RWPE2 (cell line): ENCODE measurements around the gene COASY.

Source experiments
- ATAC-seq: fragments of 200-7000 bp; cut with Tn5 transposase; 3 replicates; pipeline ENCODE4 v1.9.1; 2021; ENCODE audit warnings: low read depth
- DNase-seq: peaks from one replicate; pipeline ENCODE4 v3.0.0-alpha.2; 2020; ENCODE audit warnings: low spot score
- H3K27ac ChIP-seq: fragments of 450-650 bp; 2 replicates; pipeline ENCODE4 v1.5.1; 2017; ENCODE audit warnings: mild to moderate bottlenecking; ENCODE audit not compliant: poor library complexity, severe bottlenecking
- H3K27me3 ChIP-seq: fragments of 250-450 bp; sonication (Bioruptor Pico); 2 replicates; pipeline ENCODE4 v1.5.1; 2021; ENCODE audit warnings: mild to moderate bottlenecking, moderate library complexity; ENCODE audit not compliant: insufficient read depth, poor library complexity, severe bottlenecking
- H3K36me3 ChIP-seq: fragments of 250-450 bp; sonication (Bioruptor Pico); 2 replicates; pipeline ENCODE4 v1.5.1; 2020; ENCODE audit warnings: low read depth, mild to moderate bottlenecking, moderate library complexity
- H3K4me1 ChIP-seq: fragments of 250-450 bp; sonication (Bioruptor Pico); 2 replicates; pipeline ENCODE4 v1.5.1; 2021; ENCODE audit warnings: mild to moderate bottlenecking, moderate library complexity; ENCODE audit not compliant: insufficient read depth, poor library complexity, severe bottlenecking
- H3K4me3 ChIP-seq: fragments of 250-450 bp; sonication (Bioruptor Pico); 2 replicates; pipeline ENCODE4 v1.5.1; 2021; ENCODE audit warnings: mild to moderate bottlenecking, moderate library complexity; ENCODE audit not compliant: severe bottlenecking
- H3K9me3 ChIP-seq: fragments of 250-450 bp; sonication (Bioruptor Pico); 2 replicates; pipeline ENCODE4 v1.5.1; 2021; ENCODE audit warnings: mild to moderate bottlenecking, moderate library complexity; ENCODE audit not compliant: severe bottlenecking
- TF ChIP-seq, protein P1 (sequence below): fragments of 450-650 bp; IDR thresholded peaks from one replicate; pipeline ENCODE4 v1.5.1; 2017; ENCODE audit warnings: mild to moderate bottlenecking, moderate library complexity; ENCODE audit not compliant: poor library complexity, severe bottlenecking

Gene COASY

GRCh38 chr17:42574463-42574862 lies 12.5 kb downstream of the COASY start:
- no peak for ATAC-seq
- H3K4me1 ChIP-seq, result peaks cover 15% of the 10 kb centered on the region
- no peak for DNase-seq
- peaks cover 79% of the 10 kb centered on the region for H3K36me3 ChIP-seq
- no peaks in the 10 kb centered on the region for H3K9me3 ChIP-seq
- no peak overlapping the region for H3K4me3 ChIP-seq
- no peaks in the 10 kb centered on the region for H3K27me3 ChIP-seq
- no peak overlapping the region for H3K27ac ChIP-seq
- TF ChIP-seq, protein P1, sequence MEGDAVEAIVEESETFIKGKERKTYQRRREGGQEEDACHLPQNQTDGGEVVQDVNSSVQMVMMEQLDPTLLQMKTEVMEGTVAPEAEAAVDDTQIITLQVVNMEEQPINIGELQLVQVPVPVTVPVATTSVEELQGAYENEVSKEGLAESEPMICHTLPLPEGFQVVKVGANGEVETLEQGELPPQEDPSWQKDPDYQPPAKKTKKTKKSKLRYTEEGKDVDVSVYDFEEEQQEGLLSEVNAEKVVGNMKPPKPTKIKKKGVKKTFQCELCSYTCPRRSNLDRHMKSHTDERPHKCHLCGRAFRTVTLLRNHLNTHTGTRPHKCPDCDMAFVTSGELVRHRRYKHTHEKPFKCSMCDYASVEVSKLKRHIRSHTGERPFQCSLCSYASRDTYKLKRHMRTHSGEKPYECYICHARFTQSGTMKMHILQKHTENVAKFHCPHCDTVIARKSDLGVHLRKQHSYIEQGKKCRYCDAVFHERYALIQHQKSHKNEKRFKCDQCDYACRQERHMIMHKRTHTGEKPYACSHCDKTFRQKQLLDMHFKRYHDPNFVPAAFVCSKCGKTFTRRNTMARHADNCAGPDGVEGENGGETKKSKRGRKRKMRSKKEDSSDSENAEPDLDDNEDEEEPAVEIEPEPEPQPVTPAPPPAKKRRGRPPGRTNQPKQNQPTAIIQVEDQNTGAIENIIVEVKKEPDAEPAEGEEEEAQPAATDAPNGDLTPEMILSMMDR, result no peak

DNA sequence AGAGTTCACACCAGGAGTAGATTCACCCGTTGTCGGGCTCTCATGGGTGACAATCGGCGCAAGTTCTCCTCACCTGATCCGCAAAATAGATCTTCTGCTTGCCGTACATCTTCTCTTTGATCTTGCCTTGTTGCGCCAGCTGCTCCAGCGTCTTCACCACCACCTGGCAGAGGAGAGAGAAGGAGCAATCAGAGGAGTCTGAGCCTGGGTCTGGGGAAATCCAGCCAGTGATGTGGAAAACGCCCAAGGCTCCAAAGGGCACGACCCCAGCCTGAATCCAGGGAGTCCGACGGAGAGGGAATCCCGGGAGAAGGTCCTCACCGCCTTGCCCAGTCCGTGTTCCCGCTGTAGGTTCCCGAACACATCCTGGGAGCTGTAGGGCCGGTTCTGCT lies 15.2 kb downstream of the COASY start:
- TF ChIP-seq, protein P1, result no peak
- H3K36me3 ChIP-seq, result peaks cover 68% of the 10 kb centered on the region
- H3K4me3 ChIP-seq, result peak overlapping the region; percentile 63
- DNase-seq (no peak), ATAC-seq (peak; percentile 35)
- H3K4me1 ChIP-seq, result peaks cover 15% of the 10 kb centered on the region
- no peaks in the 10 kb centered on the region for H3K27me3 ChIP-seq
- no peaks in the 10 kb centered on the region for H3K9me3 ChIP-seq
- H3K27ac ChIP-seq, result peak overlapping the region; percentile 69

DNA sequence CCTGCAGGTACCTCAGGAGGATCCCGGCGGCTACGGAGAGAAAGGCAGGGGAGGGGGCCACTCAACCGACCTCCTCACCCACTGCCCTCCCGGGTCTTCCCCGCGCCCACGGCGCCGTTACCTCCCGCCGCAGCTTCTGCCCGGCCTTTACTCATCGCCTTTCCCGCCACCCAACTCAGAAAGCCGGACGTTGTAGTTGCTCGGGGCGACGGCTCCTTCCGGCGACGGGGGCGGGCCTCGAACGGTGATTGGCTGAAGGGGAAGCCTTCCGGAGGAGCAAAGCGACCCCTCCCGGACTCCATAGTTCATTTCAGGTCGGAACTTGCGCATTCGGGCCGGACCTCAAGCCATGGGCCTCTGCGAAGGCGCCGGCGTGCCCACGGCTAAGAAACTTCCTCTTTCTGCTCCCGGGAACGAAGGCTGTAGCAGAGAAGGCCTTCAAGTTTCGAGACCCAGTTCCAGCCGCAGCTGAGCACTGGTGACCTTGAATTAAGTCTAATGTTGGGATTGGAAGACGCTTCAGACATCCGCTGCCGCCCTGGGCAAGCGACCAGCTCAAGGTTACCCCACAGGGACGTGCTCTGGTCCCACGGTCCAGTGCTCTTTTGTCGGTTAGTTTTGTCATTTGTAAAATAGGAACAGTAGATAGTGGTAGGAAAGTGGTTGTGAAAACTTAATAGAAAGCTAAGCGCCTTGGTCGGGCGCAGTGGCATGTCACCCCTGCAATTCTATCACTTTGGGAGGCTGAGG lies 15.8 kb downstream of the COASY start, which contains the start of gene PSMC3IP:
TSS of gene PSMC3IP (minus strand) at position 198 of the 750 bp plus-strand sequence. CDS start at position 155, 43 bp downstream.
- H3K36me3 ChIP-seq, result peaks cover 68% of the 10 kb centered on the region
- H3K4me1 ChIP-seq, result peaks cover 15% of the 10 kb centered on the region
- H3K27ac ChIP-seq, result peak within 1 kb of the TSS; percentile 69
- TF ChIP-seq, protein P1, result no peak
- DNase-seq (peak; percentile 95), ATAC-seq (peak; percentile 90)
- no peaks in the 10 kb centered on the region for H3K27me3 ChIP-seq
- H3K4me3 ChIP-seq, result peak within 1 kb of the TSS; percentile 63
- no peaks in the 10 kb centered on the region for H3K9me3 ChIP-seq

DNA sequence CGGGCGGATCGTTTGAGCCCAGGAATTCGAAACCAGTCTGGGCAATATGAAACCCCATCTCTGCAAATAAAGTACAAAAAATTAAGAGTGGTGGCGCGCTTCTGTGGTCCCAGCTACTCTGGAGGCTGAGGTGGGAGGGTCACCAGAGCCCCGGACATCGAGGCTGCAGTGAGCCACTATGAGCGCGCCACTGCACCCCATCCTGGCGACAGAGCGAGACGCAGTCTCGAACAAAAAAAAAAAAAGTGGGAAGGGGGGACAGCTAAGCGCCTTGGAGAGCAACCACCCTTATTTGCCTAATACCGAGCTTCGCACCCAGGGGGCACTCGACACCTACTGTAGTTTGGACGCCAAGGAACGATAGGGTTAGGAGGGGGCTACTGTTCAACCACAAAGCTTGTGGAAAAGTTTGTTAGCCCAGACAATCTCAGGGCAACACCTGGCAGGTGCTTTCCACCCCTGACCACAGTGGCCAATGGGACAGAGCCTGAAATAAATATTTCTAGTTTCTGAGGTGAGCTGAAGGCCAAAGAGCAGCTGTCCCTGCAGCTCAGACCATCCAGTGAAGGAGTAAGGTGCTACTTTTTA lies 16.4 kb downstream of the COASY start:
- peak; percentile 62 for ATAC-seq
- Histone ChIP-seq H3K27ac (peak overlapping the region; percentile 69), H3K4me1 (peaks cover 15% of the 10 kb centered on the region), H3K9me3 (no peaks in the 10 kb centered on the region), H3K36me3 (peaks cover 68% of the 10 kb centered on the region), H3K4me3 (peak overlapping the region; percentile 63), H3K27me3 (no peaks in the 10 kb centered on the region)
- TF ChIP-seq, protein P1, result peak; percentile 80
- no peak for DNase-seq
